Tibial nerve (tissue), 4 donors: Measurements from ENCODE around the gene TMEM94.
"Not testable (repeated sequence)": the region's sequence is repeated elsewhere in the genome, so short reads cannot be mapped to it uniquely, and the experiment has no call there.

ENCODE experiments used
- CTCF ChIP-seq, 5 experiments: fragments of 200-600 bp in 3 of 5; fragments of 450-650 bp in 2 of 5; sonication (generic) in 3 of 5; IDR thresholded peaks; one replicate each; pipeline ENCODE4 v1.5.1; 2016 to 2019; ENCODE audit warnings: antibody characterized with exemption in 5 of 5, mild to moderate bottlenecking in 3 of 5, moderate library complexity in 2 of 5
- EP300 ChIP-seq, 2 donors: sonication (generic); formaldehyde crosslinking; IDR thresholded peaks; one replicate each; pipeline ENCODE4 v1.6.1; 2017; ENCODE audit warnings: antibody characterized with exemption in 2 of 2, mild to moderate bottlenecking in 1 of 2
- POLR2A ChIP-seq, 2 donors: fragments of 450-650 bp; IDR thresholded peaks; one replicate each; pipeline ENCODE4 v1.6.1; 2017; ENCODE audit warnings: antibody characterized with exemption in 2 of 2, mild to moderate bottlenecking in 2 of 2, moderate library complexity in 2 of 2

- TF ChIP-seq EP300, CTCF, POLR2A (IDR thresholded peaks at IDR 0.05): not testable (repeated sequence)
These were observed 10.5 kb upstream of the TMEM94 start for GRCh38 chr17:75445896-75446295.
